Measurements from ENCODE around the gene CCDC78.

The CCDC78 gene

GRCh38 chr16:709566-710499 lies 16.4 kb downstream of the CCDC78 start:
- FAIRE-seq: no peak

- FAIRE-seq: no peak
Measured at GRCh38 chr16:708959-709358, 17.3 kb downstream of the CCDC78 start.

DNA sequence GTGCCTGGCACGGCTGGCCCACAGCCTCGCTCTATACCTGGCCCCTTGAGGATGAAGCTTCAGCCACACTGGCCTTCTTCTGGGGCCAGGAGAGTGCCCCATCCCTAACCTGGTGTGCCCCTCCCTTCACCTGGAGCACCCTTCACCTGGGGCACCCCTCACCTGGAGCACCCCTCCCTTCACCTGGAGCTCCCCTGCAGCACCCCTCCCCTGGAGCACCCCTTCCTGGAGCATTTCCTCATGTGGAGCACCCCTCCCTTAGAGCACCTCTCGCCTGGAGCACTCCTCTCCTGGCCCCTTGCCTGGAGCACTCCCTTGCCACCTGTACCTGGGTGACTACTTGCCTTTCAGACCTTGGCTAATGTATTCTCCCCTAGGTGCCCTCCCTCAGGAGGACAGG lies 18.2 kb downstream of the CCDC78 start:
- FAIRE-seq: no peak

DNA sequence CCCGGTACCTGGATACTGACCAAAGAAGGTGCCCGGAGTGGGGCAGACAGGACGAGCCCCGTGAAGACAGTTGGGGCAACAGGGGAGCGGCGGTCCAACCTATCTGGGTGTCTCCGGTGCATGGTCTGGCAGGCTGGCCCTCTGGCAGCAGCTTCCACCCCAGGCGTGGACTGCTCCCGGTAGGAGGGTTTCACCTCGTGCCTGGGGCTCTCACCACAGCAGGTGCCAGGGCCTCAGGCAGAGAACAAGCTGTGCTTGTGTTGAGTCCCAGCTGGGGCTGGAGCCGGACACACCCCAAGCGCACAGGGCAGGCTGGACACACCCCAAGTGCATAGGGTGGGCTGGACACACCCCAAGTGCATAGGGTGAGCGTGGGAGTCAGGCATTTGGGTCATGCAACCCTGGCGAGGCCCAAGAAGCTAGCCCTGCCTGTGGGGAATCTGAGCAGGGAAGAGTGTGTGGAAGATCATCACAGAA lies 19.1 kb downstream of the CCDC78 start:
- no peak for FAIRE-seq

DNA sequence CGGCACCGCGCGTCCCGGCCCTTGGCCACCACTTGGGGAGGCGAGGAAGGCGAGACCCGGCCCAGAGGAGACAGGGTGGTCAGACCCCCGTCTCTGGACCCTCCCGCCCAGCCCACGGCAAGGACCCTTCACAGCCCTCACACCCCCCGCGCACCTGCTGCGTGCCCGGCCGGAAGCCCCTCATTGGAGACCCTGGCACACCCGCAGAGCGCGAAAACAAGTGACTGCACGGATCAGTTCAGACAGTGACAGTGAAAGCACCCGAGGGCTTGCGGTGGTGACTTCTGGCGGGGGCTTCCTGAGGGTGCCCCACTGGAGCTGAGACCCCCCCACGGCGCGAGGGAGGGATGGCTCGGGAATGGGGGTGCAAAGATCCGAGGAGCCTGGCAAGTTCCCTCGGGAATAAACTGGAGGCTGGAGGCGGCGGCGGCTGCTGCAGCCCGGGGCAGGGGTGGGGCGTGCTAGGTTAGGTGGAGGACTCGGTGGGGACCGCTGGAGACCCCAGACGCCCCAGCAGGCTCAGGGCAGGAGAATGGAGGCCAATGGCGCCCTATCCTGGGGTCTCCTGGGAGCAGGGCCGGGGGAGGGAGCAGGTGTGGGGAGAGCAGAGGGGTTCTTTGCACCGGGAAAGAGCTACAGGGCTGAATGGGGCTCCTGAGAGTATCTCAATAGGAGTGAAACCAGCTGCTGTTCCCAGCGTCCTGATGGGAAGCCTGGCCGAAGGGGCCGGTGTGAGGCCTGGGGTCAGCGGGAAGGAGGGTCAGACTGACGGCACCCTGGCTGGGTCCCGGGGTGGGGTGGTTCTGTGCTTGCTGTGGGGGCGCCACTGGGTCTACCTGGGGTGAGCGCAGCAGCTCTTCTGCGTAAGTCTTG lies 19.8 kb downstream of the CCDC78 start:
- FAIRE-seq: no peak

DNA sequence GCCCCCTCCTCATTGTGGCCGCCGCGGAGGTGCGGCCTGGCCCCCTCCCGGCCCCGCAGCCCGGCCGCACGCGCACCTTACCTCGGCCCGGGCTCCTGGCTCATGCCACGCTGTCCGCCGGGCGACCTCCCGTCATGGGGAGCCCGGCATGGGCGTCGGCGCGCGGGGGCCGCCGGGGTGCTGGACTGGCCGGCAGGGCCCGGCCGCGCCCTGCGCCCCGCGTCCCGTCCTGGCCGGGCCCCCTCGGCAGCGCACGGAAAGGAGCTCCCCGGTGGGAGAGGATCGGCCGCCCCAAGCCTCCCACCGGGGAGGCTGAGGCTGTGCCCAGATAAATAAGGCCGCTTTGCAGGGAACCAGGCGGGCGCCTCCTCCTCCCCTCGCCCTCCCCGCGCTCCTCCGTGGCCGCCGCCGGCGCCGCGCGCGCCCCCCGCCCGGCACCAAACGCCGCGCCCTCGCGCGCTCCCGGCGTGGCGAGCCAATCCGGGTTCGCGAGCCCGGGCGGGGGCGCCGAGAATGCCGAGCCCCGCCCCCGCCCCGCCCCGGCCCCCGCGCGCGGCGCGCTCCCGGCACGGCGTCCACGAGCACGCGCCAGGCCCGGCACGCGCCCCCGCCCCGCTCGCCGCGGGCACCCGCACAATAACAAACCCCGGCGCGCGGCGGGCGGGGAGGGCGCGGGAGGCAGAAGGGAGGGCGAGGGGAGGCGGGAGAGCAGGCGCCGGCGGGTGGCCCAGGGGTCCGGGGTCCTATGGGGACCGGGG lies 20.6 kb downstream of the CCDC78 start, which contains the start of gene FBXL16:
TSS of gene FBXL16 (minus strand) at position 371 of the 758 bp plus-strand sequence. CDS start 8,396 bp downstream, outside the sequence.
- no peak for FAIRE-seq

GRCh38 chr16:704552-705380 lies 21.5 kb downstream of the CCDC78 start:
- no peak for FAIRE-seq

- no peak for FAIRE-seq
Measured at GRCh38 chr16:704047-704446, 22.2 kb downstream of the CCDC78 start.

GRCh38 chr16:703406-703805 lies 22.8 kb downstream of the CCDC78 start:
- no peak for FAIRE-seq

- FAIRE-seq: no peak
Measured at GRCh38 chr16:702341-702740, 23.9 kb downstream of the CCDC78 start.

DNA sequence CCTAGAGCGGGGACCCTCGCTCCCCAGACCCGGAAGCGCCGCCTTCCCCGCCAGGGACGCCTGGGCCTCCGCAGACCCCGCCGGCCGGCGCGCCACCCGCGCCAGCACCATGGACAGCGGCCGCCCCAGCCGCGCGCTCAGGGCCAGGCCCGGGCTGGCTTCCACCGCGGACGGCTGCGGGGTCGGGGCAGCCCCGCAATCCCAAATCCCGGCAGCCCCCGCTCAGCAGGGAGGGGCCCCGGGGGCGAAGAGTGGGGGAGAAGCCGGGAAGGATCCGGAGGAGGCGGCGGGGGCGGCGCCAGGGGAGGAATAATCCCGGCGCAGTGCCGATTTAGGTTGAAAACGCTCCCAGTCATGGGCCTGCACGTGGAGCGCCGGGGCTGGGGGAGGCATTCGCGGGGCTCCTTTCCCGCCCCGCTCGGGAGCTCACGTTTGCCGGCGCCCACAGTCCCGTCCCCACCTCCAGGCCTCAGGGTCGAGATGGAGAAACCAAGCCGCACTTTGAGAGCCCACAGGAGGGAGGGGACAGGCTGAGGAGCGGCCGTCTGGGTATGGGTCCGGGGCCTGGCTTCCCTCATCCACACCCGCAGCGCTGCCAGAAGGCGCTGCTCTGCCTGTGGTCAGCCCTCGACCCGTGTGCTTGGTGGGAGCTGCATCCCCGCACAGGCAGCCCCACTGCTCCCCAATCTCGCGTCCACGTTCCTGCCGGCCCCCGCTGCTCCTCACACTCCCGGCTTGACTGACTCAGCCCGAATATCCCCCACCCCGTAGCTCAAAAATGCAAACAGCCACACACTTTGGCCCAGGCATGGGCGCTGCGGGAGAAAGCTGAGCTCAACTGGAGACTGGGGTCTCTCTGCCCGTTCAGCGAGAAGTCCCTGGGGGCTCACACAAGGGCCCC lies 25.3 kb downstream of the CCDC78 start:
- no peak for FAIRE-seq

DNA sequence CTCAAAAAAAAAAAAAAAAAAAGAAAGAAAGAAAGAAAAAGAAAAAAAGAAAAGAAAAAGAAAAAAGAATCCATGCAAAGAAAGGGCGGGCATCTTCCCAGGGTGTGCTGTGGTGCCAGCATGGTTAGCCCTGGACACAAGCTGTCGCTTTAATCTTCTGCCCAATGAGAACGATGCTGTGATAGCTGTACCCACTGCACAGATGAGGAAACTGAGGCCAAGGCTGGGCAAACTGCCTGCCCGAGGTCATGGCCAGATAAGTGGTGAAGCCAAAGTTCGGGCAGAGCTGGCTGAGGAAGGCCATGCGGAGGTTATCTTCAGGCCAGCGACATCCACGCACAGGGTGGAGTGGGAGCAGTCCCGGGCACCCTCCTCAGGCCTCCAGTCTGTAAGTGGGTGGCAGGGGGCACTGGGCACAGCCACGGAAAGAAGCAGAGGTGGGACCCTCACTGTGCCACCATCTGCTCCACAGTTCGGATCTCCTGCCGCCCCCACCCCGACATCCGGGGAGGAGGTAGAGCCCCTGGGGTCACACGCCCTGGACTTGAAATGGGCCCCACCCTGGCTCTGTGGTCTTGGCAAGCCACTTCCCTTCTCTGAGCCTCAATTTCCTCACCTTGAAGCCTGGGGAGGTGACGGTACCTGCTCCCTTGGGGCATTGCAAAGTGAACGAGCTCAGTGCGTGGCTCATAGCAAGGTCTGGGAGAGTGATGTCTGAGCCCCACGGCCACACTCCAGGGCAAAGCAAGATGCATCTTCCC lies 27.2 kb downstream of the CCDC78 start:
- FAIRE-seq: no peak

GRCh38 chr16:695355-696089 lies 30.7 kb downstream of the CCDC78 start:
- FAIRE-seq: no peak

GRCh38 chr16:694863-695354 lies 31.3 kb downstream of the CCDC78 start:
- no peak for FAIRE-seq

- no peak for FAIRE-seq
Measured at GRCh38 chr16:694187-694862, 31.9 kb downstream of the CCDC78 start.

GRCh38 chr16:693766-694165 lies 32.5 kb downstream of the CCDC78 start:
- FAIRE-seq: no peak

DNA sequence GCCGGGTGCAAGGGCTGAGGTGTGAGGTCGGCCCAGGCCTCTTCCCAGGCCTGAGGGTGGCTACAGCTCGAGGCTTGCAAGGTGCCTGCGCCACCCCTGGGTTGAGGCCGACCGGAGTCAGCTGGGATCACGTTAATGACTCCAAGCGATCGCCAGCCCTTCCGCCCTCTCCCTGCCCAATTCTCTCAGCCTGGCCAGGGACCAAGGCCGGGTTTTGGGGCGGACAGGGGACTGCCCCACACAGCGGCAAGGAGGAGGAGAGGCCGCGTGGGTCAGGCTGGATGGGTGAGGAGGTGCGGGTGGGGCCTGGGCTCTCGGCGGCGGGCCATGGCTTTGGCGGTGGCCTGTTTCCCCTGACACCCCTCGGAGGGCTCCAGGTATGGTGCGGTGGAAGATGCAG lies 32.9 kb downstream of the CCDC78 start:
- FAIRE-seq: no peak

Data from endometrium (tissue), 2 donors.